Measurements from ENCODE around the gene SEMA5B. TPM values are rescaled to one million over a fixed set of nuclear protein-coding genes. Genes with fewer than 3 reads are reported as not detected.

Gene SEMA5B
- total RNA-seq, 2 donors from 2014 or later = 0.14 to 3.2 TPM

- no peak overlapping the region for H3K27ac ChIP-seq
- H3K9me3 ChIP-seq = no peaks in the 10 kb centered on the region
- H3K36me3 ChIP-seq = no peaks in the 10 kb centered on the region
- no peak for TF ChIP-seq CTCF (IDR thresholded peaks at IDR 0.05)
- no peaks in the 10 kb centered on the region for H3K27me3 ChIP-seq (replicated peaks; ENCODE audit: insufficient read depth)
- H3K4me3 ChIP-seq = no peak overlapping the region
- H3K4me1 ChIP-seq (ENCODE audit: control insufficient read depth in 1 of 2, low read depth in 2 of 2) = peaks cover 11 to 39% of the 10 kb centered on the region in 2 donors
- no peak for ATAC-seq (ENCODE audit: insufficient number of reproducible peaks, low FRiP score, low read depth)
- DNase-seq (ENCODE audit: low spot score) = no peak
These were observed 80.4 kb downstream of the SEMA5B start for GRCh38 chr3:122947196-122947595.

- Histone ChIP-seq H3K9me3 (no peaks in the 10 kb centered on the region), H3K4me1 (ENCODE audit: control insufficient read depth in 1 of 2, low read depth in 2 of 2) (peaks cover 11 to 39% of the 10 kb centered on the region in 2 donors), H3K27ac (no peak overlapping the region), H3K4me3 (no peak overlapping the region), H3K36me3 (no peaks in the 10 kb centered on the region), H3K27me3 (replicated peaks; ENCODE audit: insufficient read depth) (no peaks in the 10 kb centered on the region)
- TF ChIP-seq CTCF (IDR thresholded peaks at IDR 0.05) = no peak
- no peak for DNase-seq (ENCODE audit: low spot score)
- ATAC-seq (ENCODE audit: insufficient number of reproducible peaks, low FRiP score, low read depth) = no peak
These were observed 81.4 kb downstream of the SEMA5B start for GRCh38 chr3:122946185-122946584.

GRCh38 chr3:122945230-122945629, 82.3 kb downstream of the SEMA5B start:
- no peaks in the 10 kb centered on the region for H3K27me3 ChIP-seq (replicated peaks; ENCODE audit: insufficient read depth)
- H3K4me1 ChIP-seq (ENCODE audit: control insufficient read depth in 1 of 2, low read depth in 2 of 2) = peaks cover 11 to 39% of the 10 kb centered on the region in 2 donors
- no peak overlapping the region for H3K4me3 ChIP-seq
- no peak overlapping the region for H3K27ac ChIP-seq
- TF ChIP-seq CTCF (IDR thresholded peaks at IDR 0.05) = no peak
- H3K9me3 ChIP-seq = no peaks in the 10 kb centered on the region
- ATAC-seq (ENCODE audit: insufficient number of reproducible peaks, low FRiP score, low read depth) (no peak), DNase-seq (ENCODE audit: low spot score) (no peak)
- no peaks in the 10 kb centered on the region for H3K36me3 ChIP-seq

GRCh38 chr3:122944671-122945161, 82.8 kb downstream of the SEMA5B start:
- H3K27ac ChIP-seq = no peak overlapping the region
- no peak overlapping the region for H3K4me3 ChIP-seq
- TF ChIP-seq CTCF (IDR thresholded peaks at IDR 0.05) = no peak
- no peak for DNase-seq (ENCODE audit: low spot score)
- H3K4me1 ChIP-seq (ENCODE audit: control insufficient read depth in 1 of 2, low read depth in 2 of 2) = peaks cover 11 to 39% of the 10 kb centered on the region in 2 donors
- no peak for ATAC-seq (ENCODE audit: insufficient number of reproducible peaks, low FRiP score, low read depth)
- H3K9me3 ChIP-seq = no peaks in the 10 kb centered on the region
- H3K27me3 ChIP-seq (replicated peaks; ENCODE audit: insufficient read depth) = no peaks in the 10 kb centered on the region
- no peaks in the 10 kb centered on the region for H3K36me3 ChIP-seq

GRCh38 chr3:122943828-122944190, 83.8 kb downstream of the SEMA5B start:
- no peaks in the 10 kb centered on the region for H3K27me3 ChIP-seq (replicated peaks; ENCODE audit: insufficient read depth)
- ATAC-seq (ENCODE audit: insufficient number of reproducible peaks, low FRiP score, low read depth) (no peak), DNase-seq (ENCODE audit: low spot score) (no peak)
- no peak overlapping the region for H3K27ac ChIP-seq
- TF ChIP-seq CTCF (IDR thresholded peaks at IDR 0.05) = no peak
- no peak overlapping the region for H3K4me3 ChIP-seq
- H3K4me1 ChIP-seq (ENCODE audit: control insufficient read depth in 1 of 2, low read depth in 2 of 2) = peaks cover 11 to 39% of the 10 kb centered on the region in 2 donors
- H3K9me3 ChIP-seq = no peaks in the 10 kb centered on the region
- no peaks in the 10 kb centered on the region for H3K36me3 ChIP-seq

All from thoracic aorta (tissue), 2 donors.